Mesodermal cell (in vitro differentiated cells): ENCODE measurements around the gene BHMT2.

Source experiments
- H3K27ac ChIP-seq: 2 replicates; pipeline ENCODE4 v1.7.0; 2013; ENCODE audit warnings: mild to moderate bottlenecking, low read depth, low read length, moderate library complexity; ENCODE audit not compliant: severe bottlenecking
- H3K36me3 ChIP-seq: 2 replicates; pipeline ENCODE4 v1.7.1; 2013; ENCODE audit warnings: mild to moderate bottlenecking, low read length, moderate library complexity; ENCODE audit not compliant: control insufficient read depth, insufficient read depth
- H3K4me1 ChIP-seq: one replicate; pipeline ENCODE4 v1.7.1; 2013; ENCODE audit warnings: mild to moderate bottlenecking, low read length; ENCODE audit not compliant: insufficient read depth, control insufficient read depth, poor library complexity, severe bottlenecking
- H3K4me3 ChIP-seq: 2 replicates; pipeline ENCODE4 v1.7.0; 2013; ENCODE audit warnings: low read length, control low read depth, mild to moderate bottlenecking; ENCODE audit not compliant: insufficient read depth, poor library complexity, severe bottlenecking; ENCODE audit errors: extremely low read depth
- H3K9me3 ChIP-seq: 2 replicates; pipeline ENCODE4 v1.7.1; 2013; ENCODE audit warnings: mild to moderate bottlenecking, low read length, moderate library complexity; ENCODE audit not compliant: control insufficient read depth
- WGBS, 2 experiments: methylation state at CpG; one replicate each; pipeline ENCODE4 v1.1.5; 2013; ENCODE audit warnings: missing lambda C conversion rate in 2 of 2; ENCODE audit not compliant: insufficient coverage in 2 of 2; 5-methylcytosine and 5-hydroxymethylcytosine counted together

Gene BHMT2

DNA sequence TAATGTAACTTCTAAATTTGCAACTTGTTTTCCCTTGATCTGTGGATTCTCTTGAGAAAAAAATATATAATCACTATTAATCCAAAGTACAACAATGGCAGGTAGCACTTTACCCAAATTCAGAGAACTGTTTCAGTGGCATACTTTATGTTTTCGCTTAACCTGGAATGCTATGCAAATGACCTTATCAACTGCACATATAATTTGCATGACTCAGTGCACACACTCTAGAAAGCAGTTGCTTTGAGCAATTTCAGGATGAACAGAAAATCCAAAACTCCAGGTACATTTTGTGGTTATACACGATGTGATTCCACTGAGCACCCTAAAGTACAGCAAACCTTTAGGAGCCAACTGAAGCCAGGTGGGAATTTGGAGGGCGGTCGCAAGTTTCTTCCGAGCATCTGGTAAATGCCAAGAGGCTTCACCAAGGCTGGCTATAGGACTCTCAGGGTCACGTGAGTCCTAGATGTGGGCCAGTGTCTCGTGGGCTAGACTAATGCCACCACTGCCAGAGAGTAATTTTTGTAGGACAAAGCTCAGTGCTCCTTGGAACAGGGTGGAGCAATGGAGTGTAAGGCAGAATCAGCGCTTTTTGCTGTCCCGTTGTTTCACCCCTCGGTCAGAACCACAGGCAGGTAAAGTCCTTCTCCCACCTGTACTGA is 37.4 kb upstream of the BHMT2 start:
- Histone ChIP-seq H3K4me1 (no peaks in the 10 kb centered on the region), H3K27ac (no peak overlapping the region), H3K36me3 (no peaks in the 10 kb centered on the region), H3K9me3 (no peaks in the 10 kb centered on the region), H3K4me3 (no peak overlapping the region)
- 90 to 95% methylated on average over 8 to 9 of the region's 10 CpGs for WGBS, 2 experiments

DNA sequence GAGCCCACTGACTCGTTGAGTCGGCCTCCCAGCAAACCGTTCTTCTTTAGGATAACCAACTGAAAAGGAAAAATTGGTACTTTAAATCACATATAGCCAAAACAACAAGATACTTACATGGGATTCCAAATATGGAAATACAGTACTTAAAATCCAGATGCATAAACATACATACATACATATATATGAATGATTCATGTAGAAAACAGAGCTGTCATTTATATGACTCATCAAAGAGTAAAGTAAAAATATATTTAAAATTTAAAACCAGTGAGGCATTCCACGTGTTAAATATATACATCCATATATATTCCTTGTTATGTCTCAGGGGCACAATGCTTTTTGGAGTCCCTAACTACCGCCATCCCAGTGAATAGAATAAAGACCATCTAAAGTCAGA is 36.8 kb upstream of the BHMT2 start:
- 84 to 100% methylated on average over 1 to 3 of the region's 5 CpGs for WGBS, 2 experiments
- Histone ChIP-seq H3K27ac (no peak overlapping the region), H3K4me3 (no peak overlapping the region), H3K4me1 (no peaks in the 10 kb centered on the region), H3K36me3 (no peaks in the 10 kb centered on the region), H3K9me3 (no peaks in the 10 kb centered on the region)

DNA sequence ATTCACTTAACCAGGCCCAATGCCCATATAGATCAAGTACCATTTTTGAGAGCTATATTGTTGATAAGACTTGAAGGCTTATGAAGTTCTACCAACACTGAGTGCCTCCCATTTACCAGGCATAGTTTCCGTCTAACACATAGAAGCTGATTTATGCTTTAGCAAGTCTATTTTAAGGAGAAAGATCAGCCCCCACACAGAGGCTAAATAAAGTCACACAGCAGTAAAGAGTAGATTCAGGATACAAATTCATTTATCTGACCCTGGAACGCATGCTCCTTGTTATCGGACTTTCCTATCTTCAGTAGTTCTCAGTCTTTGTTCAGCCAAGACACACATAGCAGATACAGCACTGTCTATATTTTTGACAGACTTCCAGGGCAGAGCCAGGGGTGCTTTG is 34.3 kb upstream of the BHMT2 start:
- no peaks in the 10 kb centered on the region for H3K9me3 ChIP-seq
- H3K27ac ChIP-seq = no peak overlapping the region
- WGBS, 2 experiments = 94 to 96% methylated on average over 2 of the region's 3 CpGs
- no peaks in the 10 kb centered on the region for H3K36me3 ChIP-seq
- no peaks in the 10 kb centered on the region for H3K4me1 ChIP-seq
- H3K4me3 ChIP-seq = no peak overlapping the region

DNA sequence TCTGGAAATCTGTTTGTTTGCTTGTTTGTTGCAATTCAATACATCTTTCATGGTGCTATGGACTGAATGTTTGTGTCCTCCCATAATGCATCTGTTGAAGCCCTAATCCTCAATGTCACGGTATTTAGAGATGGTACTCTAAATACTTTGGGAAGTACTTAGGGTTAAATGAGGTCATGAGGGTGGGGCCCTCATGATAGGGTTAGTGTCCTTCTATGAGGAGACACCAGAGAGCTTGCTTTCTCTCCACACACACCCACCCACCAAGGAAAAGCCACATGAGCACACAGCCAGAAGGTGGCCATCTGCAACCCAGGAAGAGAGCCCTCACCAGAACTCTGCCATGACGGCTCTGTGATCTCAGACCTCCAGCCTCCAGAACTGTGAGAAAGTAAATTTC is 32.8 kb upstream of the BHMT2 start:
- H3K9me3 ChIP-seq = no peaks in the 10 kb centered on the region
- WGBS, 2 experiments = 100% methylated on average over 1 of the region's 2 CpGs
- H3K36me3 ChIP-seq = no peaks in the 10 kb centered on the region
- no peak overlapping the region for H3K27ac ChIP-seq
- H3K4me3 ChIP-seq = no peak overlapping the region
- no peaks in the 10 kb centered on the region for H3K4me1 ChIP-seq

DNA sequence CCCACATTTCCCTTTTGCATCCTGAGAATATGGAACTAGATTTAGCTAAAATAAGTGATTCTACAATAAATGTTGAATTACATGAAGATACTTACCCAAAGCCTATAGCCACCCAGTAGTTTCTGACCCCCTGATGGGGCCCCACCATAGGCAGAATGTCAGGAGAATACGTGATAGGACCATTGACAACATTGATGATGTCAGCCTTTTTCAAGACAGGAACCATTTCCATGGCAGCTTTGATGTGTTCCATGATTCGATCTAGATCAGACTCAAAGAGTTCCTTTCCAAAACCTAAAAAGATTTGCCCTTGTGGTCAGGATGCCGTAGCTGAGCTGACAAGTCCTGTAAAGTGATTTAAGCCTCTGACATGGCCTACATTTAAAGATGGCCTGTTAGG is 27.4 kb upstream of the BHMT2 start:
- no peaks in the 10 kb centered on the region for H3K4me1 ChIP-seq
- no peaks in the 10 kb centered on the region for H3K36me3 ChIP-seq
- 85 to 89% methylated on average over 2 to 3 of the region's 3 CpGs for WGBS, 2 experiments
- H3K9me3 ChIP-seq = no peaks in the 10 kb centered on the region
- no peak overlapping the region for H3K4me3 ChIP-seq
- H3K27ac ChIP-seq = no peak overlapping the region

DNA sequence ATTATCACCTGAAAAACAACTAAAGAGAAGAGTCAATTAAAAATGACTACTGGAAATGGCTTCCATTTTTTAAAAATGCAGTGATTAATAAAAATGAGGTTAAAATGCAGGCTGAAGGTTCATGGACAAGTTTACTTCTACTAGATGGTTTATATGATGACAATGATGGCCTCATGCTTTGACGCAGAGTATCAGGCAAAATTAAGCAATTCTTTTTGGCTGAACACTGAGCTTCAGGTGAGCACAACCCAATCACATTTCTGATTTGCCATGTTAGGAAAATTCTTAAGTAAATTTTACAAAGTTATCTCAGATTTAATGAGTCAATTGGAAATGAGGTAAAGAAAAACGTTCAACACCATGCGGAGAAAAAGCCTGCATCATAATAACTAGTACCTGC is 22.4 kb upstream of the BHMT2 start:
- Histone ChIP-seq H3K36me3 (no peaks in the 10 kb centered on the region), H3K9me3 (no peaks in the 10 kb centered on the region), H3K27ac (no peak overlapping the region), H3K4me1 (no peaks in the 10 kb centered on the region), H3K4me3 (no peak overlapping the region)
- WGBS, 2 experiments = 82 to 100% methylated on average over 2 of the region's 3 CpGs

DNA sequence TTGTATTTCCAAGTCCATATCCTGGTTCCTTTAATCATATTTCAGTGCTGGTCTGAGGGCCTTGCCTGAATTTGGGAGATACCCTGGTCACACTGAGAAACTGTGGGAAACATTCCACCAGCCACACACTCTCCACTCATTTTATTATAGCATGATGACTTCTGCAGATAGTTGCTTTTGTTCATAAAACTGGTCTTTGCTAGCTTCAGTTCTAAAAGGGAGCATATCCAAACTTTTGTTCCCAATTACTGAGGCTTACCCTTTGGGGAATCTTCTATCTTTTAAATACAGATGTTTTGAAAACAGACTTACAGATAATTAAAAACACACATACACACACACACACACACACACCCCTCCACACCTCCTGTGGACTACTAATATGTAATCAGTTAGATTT is 21.1 kb upstream of the BHMT2 start:
- Histone ChIP-seq H3K36me3 (no peaks in the 10 kb centered on the region), H3K27ac (no peak overlapping the region), H3K4me1 (no peaks in the 10 kb centered on the region), H3K4me3 (no peak overlapping the region), H3K9me3 (no peaks in the 10 kb centered on the region)

DNA sequence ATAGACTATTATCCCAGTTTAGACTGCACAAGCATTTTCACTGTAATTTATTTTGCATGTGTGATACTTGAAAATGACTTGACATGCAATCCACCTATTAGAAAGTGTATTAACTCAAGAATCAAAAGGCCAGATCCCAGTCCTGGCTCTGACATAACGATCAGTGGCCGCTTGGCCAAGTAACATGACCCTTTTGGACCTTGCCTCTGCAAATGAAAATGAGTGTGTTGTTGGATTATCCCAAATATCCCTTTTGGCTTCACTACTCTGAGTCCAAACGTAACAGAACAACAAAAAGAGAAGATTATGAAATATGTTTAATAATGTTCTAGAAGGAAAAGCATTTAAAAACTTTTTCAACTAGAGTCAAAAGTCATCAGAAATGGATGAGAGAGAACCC is 19.1 kb upstream of the BHMT2 start:
- no peaks in the 10 kb centered on the region for H3K36me3 ChIP-seq
- 100% methylated on average over 2 of the region's 3 CpGs; no CpG with 5 or more reads in 1 of the 2 experiments for WGBS, 2 experiments
- H3K4me3 ChIP-seq = no peak overlapping the region
- H3K27ac ChIP-seq = no peak overlapping the region
- H3K9me3 ChIP-seq = no peaks in the 10 kb centered on the region
- H3K4me1 ChIP-seq = no peaks in the 10 kb centered on the region

DNA sequence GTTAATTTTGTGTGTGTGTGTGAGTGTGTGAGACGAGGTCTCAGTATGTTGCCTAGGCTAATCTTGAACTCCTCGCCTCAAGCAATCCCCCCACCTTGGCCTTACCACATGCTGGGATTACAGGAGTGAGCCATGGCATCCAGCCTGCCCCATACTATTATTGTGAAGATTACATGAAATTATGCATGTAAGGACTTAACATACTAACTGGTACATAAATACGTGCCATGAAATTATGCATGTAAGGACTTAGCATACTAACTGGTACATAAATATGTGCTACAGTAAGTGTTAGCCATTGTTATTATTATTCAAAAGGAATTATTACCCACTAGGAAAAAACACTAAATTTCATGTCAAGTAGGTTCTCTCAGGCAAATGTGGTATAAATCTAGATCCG is 16.2 kb upstream of the BHMT2 start:
- Histone ChIP-seq H3K9me3 (no peaks in the 10 kb centered on the region), H3K27ac (no peak overlapping the region), H3K36me3 (no peaks in the 10 kb centered on the region), H3K4me1 (no peaks in the 10 kb centered on the region), H3K4me3 (no peak overlapping the region)
- 80% methylated on average over 1 of the region's 4 CpGs; no CpG with 5 or more reads in 1 of the 2 experiments for WGBS, 2 experiments

DNA sequence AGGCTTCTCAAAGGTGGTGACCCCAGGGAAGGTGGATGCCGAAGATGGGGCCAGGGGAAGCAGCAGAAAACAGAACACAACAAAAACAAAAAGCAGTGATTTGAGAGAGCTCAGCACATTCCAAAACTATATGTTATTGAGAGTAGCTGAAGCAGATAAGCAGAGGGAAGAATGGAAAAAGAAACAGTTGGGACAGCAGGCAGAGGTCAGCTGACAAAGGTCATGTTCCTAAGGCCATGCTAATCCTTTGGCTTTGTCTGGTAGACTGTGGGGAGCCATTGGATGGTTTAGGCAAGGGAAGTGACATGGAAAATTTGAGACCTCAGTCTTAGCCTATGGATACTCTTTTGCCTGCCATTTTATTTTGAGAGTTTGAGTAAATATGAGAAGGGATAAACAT is 14.6 kb upstream of the BHMT2 start:
- no peaks in the 10 kb centered on the region for H3K9me3 ChIP-seq
- no CpG with 5 or more reads among the region's 1 CpG for WGBS, 2 experiments
- H3K4me1 ChIP-seq = no peaks in the 10 kb centered on the region
- H3K4me3 ChIP-seq = no peak overlapping the region
- no peak overlapping the region for H3K27ac ChIP-seq
- no peaks in the 10 kb centered on the region for H3K36me3 ChIP-seq

DNA sequence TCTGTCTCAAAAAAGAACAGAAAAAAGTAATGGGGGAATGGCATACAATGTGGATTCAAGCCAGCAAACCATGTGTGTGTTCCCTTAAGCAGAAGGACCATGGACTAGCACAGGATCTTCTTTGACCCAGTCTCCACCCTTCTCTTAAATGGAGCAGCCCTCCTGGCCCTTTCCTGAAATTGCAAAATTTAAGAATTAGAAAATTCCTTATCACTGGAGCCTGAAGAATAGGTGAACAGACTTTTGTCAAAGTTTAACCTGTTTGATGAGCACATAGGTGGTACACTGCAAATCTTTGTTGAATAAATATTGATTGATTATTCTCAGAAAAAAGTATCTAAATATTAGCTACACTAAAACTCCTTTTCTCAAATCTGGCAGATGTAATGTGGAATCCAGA is 12.7 kb upstream of the BHMT2 start:
- no peaks in the 10 kb centered on the region for H3K36me3 ChIP-seq
- H3K27ac ChIP-seq = no peak overlapping the region
- no peak overlapping the region for H3K4me3 ChIP-seq
- no peaks in the 10 kb centered on the region for H3K9me3 ChIP-seq
- H3K4me1 ChIP-seq = no peaks in the 10 kb centered on the region
